Heart right ventricle (tissue), 16 donors: ENCODE measurements around the gene SORD. TPM values are rescaled to one million over a fixed set of nuclear protein-coding genes. Genes with fewer than 3 reads are reported as not detected.

Experiments used
- ATAC-seq, 8 donors: fragments of 200-7000 bp; cut with Tn5 transposase; one replicate each; pipeline ENCODE4 v1.9.1; 2020; ENCODE audit warnings: mild to moderate bottlenecking in 8 of 8, moderate library complexity in 8 of 8, moderate number of reproducible peaks in 1 of 8
- DNase-seq, 2 donors: peaks; one replicate each; pipeline ENCODE4 v3.0.0-alpha.2; 2020
- H3K27ac ChIP-seq, 10 donors: fragments of 200-600 bp; sonication (generic) in 2 of 10; one replicate each; pipeline versions ENCODE4 v1.5.0 to v1.8.0; 2020 to 2022; ENCODE audit warnings: mild to moderate bottlenecking in 3 of 10
- H3K27me3 ChIP-seq, 7 donors: fragments of 200-600 bp; one replicate each; pipeline ENCODE4 v1.8.0; 2021 to 2022; ENCODE audit warnings: mild to moderate bottlenecking in 2 of 7
- H3K36me3 ChIP-seq, 9 donors: fragments of 200-600 bp; sonication (generic) in 1 of 9; one replicate each; pipeline versions ENCODE4 v1.5.0 to v1.8.0; 2020 to 2022; ENCODE audit warnings: mild to moderate bottlenecking in 2 of 9
- H3K4me1 ChIP-seq, 9 donors: fragments of 200-600 bp; sonication (generic) in 1 of 9; one replicate each; pipeline versions ENCODE4 v1.5.0 to v1.8.0; 2020 to 2022; ENCODE audit warnings: mild to moderate bottlenecking in 4 of 9
- H3K4me3 ChIP-seq, 10 donors: fragments of 200-600 bp; sonication (generic) in 2 of 10; one replicate each; pipeline versions ENCODE4 v1.5.0 to v1.8.0; 2020 to 2022; ENCODE audit warnings: mild to moderate bottlenecking in 7 of 10, moderate library complexity in 2 of 10
- H3K9me3 ChIP-seq, 11 donors: fragments of 200-600 bp in 10 of 11; sonication (generic) in 2 of 11; one replicate each; pipeline versions ENCODE4 v1.5.0 to v1.8.0; 2013 to 2022; ENCODE audit warnings: mild to moderate bottlenecking in 2 of 11, control low read depth in 1 of 11, moderate library complexity in 1 of 11
- WGBS, 2 donors: extraction: QIAGEN DNeasy Blood & Tissue Kit; methylation state at CpG; one replicate each; pipeline ENCODE4 v1.1.7; 2013; ENCODE audit warnings: inconsistent platforms in 1 of 2; 5-methylcytosine and 5-hydroxymethylcytosine counted together
- intact Hi-C, 10 donors: fragments of 100-400 bp; cut with DNase I; formaldehyde crosslinking; loops; one replicate each; pipeline versions ENCODE4 v1.11.1 to v1.14.2; 2022
- polyA plus RNA-seq, 2 donors: library from polyadenylated mRNA; stranded (reverse); fragments of 200-250 nt; gene quantifications; one replicate each; pipeline ENCODE4 v1.2.3, GENCODE V29; 2013
- total RNA-seq, 10 donors: library from RNA; stranded (reverse); fragmentation: NEBNext Ultra II Directional in 3 of 10; extraction: Animal tissue kit (Norgen Biotek cat#: 25700) in 3 of 10; gene quantifications; one replicate each; pipeline versions ENCODE4 v1.2.1 to v1.2.4, GENCODE V29; 2021 to 2023
- TF ChIP-seq, protein P1 (sequence below), 9 donors: fragments of 200-600 bp; sonication (generic) in 2 of 9; IDR thresholded peaks; one replicate each; pipeline versions ENCODE4 v1.5.0 to v1.8.0; 2021 to 2022; ENCODE audit warnings: antibody characterized with exemption in 9 of 9, mild to moderate bottlenecking in 5 of 9, moderate library complexity in 1 of 9
- donor health status: Arrhythmogenic right ventricular cardiomyopathy.
- donor health status: ischemic (EF 13 %, LVEDD 7.1; RV severe dilation, severe dysfunction).
- donor health status: healthy with polysubstance abuse.
- donor health status: DM: no; HTN: yes; CAD: no.
- donor health status: DM: no; HTN: no; CAD: no.
- donor health status: ischemic (EF 25% LVEDD 6.9; RV normal size, moderate dysfunction).
- donor health status: ischemic (EF 25% LVEDD 5.7; RV mildly dilated, moderate dysfunction).
- donor health status: healthy.
- donor health status: DM: yes; HTN: yes; CAD: no.
- donor health status: Ischemic cardiomyopathy.
- donor health status: ischemic (EF 35%, LVEDD 5.7; RV mildly dilated, moderate dysfunction).
- donor health status: nonischemic (EF 11% LVEDD 7.7; RV severe dilation, severe dysfunction).
- donor health status: DM: yes; HTN: yes; CAD: no.
- donor health status: PGD.
- donor health status: ischemic (EF 29% LVEDD 5.4; RV normal size, mild dysfunction).
- donor health status: nonischemic (EF 23%, LVEDD 6.1; RV moderate dilation, normal function).

Gene SORD
- total and polyA plus RNA-seq, 12 donors = 2.2 to 15.2 (median 11.1) TPM

DNA sequence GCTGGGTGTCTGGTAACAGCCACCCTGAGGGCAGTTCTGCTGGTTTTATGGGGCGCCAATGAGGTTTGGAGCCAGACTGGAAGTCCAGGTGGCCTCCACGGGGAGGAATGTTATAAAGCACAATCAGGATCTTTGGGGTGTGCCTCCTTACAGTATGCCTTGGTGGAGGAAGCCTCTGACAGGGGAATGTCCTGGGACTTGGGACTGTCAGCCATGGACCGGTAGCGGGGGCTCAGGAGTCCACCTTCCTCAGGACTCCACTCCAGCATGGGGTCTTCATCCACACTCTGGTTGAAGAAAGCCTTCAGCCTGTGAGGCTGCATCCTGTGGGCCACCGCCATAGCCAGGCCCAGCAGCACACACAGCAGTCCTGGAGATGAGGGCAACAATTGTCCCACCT is 96.0 kb downstream of the SORD start:
- H3K4me3 ChIP-seq = no peak overlapping the region
- ATAC-seq (no peak), DNase-seq (no peak)
- H3K4me1 ChIP-seq = peaks cover 8 to 28% (median 15%) of the 10 kb centered on the region in 9 donors
- intact Hi-C loops = loop anchor here in 4 of 10 donors (5.0 to 10.0 kb wide), 4 partner anchors 74 to 152 kb away; no protein-coding TSS in a partner anchor
- peaks cover 20 to 90% (median 76%) of the 10 kb centered on the region in 7 donors for H3K27me3 ChIP-seq
- no peaks in the 10 kb centered on the region for H3K9me3 ChIP-seq
- H3K36me3 ChIP-seq = no peaks in the 10 kb centered on the region
- H3K27ac ChIP-seq = no peak overlapping the region
- WGBS, 2 donors = 90 to 94% methylated on average over 5 of the region's 5 CpGs
- TF ChIP-seq, protein P1, sequence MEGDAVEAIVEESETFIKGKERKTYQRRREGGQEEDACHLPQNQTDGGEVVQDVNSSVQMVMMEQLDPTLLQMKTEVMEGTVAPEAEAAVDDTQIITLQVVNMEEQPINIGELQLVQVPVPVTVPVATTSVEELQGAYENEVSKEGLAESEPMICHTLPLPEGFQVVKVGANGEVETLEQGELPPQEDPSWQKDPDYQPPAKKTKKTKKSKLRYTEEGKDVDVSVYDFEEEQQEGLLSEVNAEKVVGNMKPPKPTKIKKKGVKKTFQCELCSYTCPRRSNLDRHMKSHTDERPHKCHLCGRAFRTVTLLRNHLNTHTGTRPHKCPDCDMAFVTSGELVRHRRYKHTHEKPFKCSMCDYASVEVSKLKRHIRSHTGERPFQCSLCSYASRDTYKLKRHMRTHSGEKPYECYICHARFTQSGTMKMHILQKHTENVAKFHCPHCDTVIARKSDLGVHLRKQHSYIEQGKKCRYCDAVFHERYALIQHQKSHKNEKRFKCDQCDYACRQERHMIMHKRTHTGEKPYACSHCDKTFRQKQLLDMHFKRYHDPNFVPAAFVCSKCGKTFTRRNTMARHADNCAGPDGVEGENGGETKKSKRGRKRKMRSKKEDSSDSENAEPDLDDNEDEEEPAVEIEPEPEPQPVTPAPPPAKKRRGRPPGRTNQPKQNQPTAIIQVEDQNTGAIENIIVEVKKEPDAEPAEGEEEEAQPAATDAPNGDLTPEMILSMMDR (IDR thresholded peaks at IDR 0.05) = no peak

DNA sequence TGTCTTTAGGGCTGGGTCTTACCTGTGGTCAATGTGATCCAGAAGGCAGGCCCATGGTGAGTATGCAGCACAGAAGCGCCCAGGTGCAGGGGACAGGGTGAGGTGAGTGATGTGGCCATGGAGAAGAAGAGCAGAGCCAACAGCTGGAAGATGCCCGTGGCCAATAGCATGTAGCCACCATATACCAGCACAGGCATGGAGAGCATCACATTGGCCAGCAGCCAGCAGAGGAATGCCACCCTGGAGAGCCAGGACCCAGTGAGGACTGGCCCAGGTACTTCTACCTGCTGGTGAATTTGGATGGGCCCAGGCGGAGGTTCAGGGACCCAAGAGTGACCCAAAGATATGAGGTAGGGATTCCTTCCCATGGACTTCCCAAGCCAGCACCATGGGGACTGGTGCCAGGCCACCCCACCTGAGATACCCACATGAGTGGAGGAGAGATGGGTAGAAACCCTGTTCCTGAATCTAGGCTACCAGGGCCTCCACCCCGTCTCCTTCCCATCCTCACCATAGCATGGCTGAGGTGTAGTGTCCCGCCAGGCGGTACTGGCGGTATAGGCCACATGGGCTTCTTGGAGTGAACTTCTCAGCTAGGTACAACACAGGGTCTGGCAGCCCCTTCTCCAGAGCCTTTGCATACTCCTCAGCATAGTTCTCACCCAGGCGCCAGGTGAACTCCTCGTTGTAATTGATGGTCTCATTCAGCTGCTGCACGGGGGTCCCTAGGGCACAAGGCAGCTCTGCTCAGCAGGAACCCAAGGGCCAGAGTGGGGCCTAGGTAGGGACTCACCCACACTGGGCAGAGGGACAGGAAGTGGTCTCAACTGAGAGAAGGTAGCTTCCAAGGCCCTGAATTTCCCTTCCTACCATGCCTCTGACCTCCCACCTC is 97.3 kb downstream of the SORD start:
- Histone ChIP-seq H3K27me3 (peaks cover 18 to 87% (median 74%) of the 10 kb centered on the region in 7 donors), H3K27ac (no peak overlapping the region), H3K4me3 (no peak overlapping the region), H3K4me1 (peaks cover 8 to 20% (median 15%) of the 10 kb centered on the region in 9 donors), H3K36me3 (no peaks in the 10 kb centered on the region), H3K9me3 (no peaks in the 10 kb centered on the region)
- intact Hi-C loops = no loop called here
- 96% methylated on average over 10 of the region's 10 CpGs for WGBS, 2 donors
- TF ChIP-seq, protein P1 (IDR thresholded peaks at IDR 0.05) = no peak
- DNase-seq = no peak
- ATAC-seq = no peak

DNA sequence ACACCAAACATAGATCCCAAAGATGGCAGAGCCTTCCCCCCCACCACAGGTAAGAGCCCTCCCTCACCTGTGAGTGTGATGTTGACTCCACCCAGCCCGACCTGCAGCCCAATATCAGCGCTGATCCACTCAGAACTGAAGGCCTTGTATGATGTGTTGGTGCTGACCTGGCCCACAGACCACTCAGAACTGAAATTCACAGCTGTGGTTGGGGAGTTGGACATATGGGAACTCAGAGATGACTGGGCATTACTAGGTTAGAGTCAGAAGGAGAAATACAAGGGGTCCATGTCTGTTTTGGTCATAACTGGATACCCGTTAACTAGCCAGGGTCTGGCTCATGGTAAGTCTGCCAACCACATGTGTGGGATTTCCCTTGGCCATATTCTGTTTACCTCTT is 98.0 kb downstream of the SORD start:
- intact Hi-C loops = no loop called here
- peaks cover 12 to 87% (median 73%) of the 10 kb centered on the region in 7 donors for H3K27me3 ChIP-seq

DNA sequence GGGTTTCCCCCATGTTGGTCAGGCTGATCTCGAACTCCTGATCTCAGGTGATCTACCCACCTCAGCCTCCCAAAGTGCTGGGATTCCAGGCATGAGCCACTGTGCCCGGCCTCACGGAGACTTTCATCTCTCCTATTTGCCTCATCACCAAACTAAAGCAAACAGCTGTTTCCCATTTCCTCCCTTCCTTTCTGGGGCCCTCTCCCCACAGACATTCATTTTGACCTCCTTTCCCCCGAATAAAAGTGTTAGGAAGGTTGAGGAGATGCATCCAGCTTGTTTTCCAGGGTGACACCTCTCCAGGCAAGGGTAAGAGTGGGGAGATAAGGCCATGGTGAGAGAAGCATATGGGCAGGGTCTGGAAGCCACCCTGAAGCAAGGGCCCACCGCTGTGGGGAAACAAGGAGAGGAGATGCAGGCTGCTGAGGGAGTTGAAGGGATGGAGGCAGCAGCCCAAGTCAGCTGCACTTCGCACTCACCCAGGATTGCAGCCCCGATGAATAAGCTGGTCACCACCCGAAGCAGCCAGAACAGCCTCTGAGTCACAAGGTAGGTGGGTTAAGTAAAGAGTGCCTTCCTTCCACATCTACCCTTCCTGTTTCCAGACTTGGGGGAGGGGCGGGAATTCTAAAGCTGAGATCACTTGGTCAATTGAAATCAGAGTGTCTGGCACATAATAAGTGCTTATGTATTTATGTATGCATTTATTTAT is 98.9 kb downstream of the SORD start:
- TF ChIP-seq, protein P1 (IDR thresholded peaks at IDR 0.05) = no peak
- H3K27ac ChIP-seq = no peak overlapping the region
- no peaks in the 10 kb centered on the region for H3K9me3 ChIP-seq
- H3K36me3 ChIP-seq = no peaks in the 10 kb centered on the region
- 56 to 62% methylated on average over 9 of the region's 9 CpGs for WGBS, 2 donors
- no peak for DNase-seq
- ATAC-seq = no peak
- H3K4me1 ChIP-seq = peaks cover 4 to 14% (median 10%) of the 10 kb centered on the region in 9 donors
- H3K27me3 ChIP-seq = peaks cover 9 to 83% (median 65%) of the 10 kb centered on the region in 7 donors
- H3K4me3 ChIP-seq = no peak overlapping the region
- intact Hi-C loops = no loop called here

More for the DNA sequence above, 98.0 kb downstream of the SORD start:
- Histone ChIP-seq H3K27ac (no peak overlapping the region), H3K36me3 (no peaks in the 10 kb centered on the region), H3K9me3 (no peaks in the 10 kb centered on the region), H3K4me3 (no peak overlapping the region), H3K4me1 (peaks cover 8 to 20% (median 15%) of the 10 kb centered on the region in 9 donors)
- TF ChIP-seq, protein P1 (IDR thresholded peaks at IDR 0.05) = no peak
- DNase-seq (no peak), ATAC-seq (no peak)
- WGBS, 2 donors = 93 to 94% methylated on average over 3 of the region's 3 CpGs
